GM12865 (cell line): ENCODE results near the gene RNGTT.
A peak's percentile ranks its signal among the peaks of the same experiment; 100 is the strongest.

ENCODE experiments used
- DNase-seq: peaks from one replicate; pipeline ENCODE4 v3.0.0; 2010; ENCODE audit warnings: low read depth
- H3K4me3 ChIP-seq: 2 replicates; pipeline ENCODE4 v1.5.1; 2011; ENCODE audit warnings: mild to moderate bottlenecking, low read depth, low read length, control low read depth
- CTCF ChIP-seq: IDR thresholded peaks from 2 replicates; pipeline ENCODE4 v1.5.1; 2011; ENCODE audit warnings: low read length, control low read depth, low read depth, inconsistent platforms; ENCODE audit not compliant: insufficient read depth; ENCODE audit errors: missing control alignments

Gene RNGTT

GRCh38 chr6:88572449-88573139, 390.8 kb downstream of the RNGTT start:
- TF ChIP-seq CTCF = no peak
- no peak overlapping the region for H3K4me3 ChIP-seq
- DNase-seq = peak; percentile 45

GRCh38 chr6:88569959-88570358, 393.5 kb downstream of the RNGTT start:
- TF ChIP-seq CTCF = no peak
- no peak overlapping the region for H3K4me3 ChIP-seq
- DNase-seq = no peak

GRCh38 chr6:88567696-88568095, 395.7 kb downstream of the RNGTT start:
- H3K4me3 ChIP-seq = no peak overlapping the region
- DNase-seq = no peak
- no peak for TF ChIP-seq CTCF

GRCh38 chr6:88566746-88567534, 396.5 kb downstream of the RNGTT start:
- no peak overlapping the region for H3K4me3 ChIP-seq
- peak; percentile 56 for DNase-seq
- no peak for TF ChIP-seq CTCF

- H3K4me3 ChIP-seq = no peak overlapping the region
- DNase-seq = no peak
- TF ChIP-seq CTCF = no peak
These were observed 397.6 kb downstream of the RNGTT start for GRCh38 chr6:88565836-88566235.

GRCh38 chr6:88565409-88565811, 398.0 kb downstream of the RNGTT start:
- no peak for TF ChIP-seq CTCF
- DNase-seq = no peak

More at GRCh38 chr6:88565409-88565811, 398.0 kb downstream of the RNGTT start:
- no peak overlapping the region for H3K4me3 ChIP-seq
